ENCODE results near the gene CDK14. TPM values are rescaled to one million over a fixed set of nuclear protein-coding genes. Genes with fewer than 3 reads are reported as not detected.

The CDK14 gene
- total RNA-seq, 4 donors from 2014 or later, result 1.1 to 12.7 (median 5.8) TPM

- no peak for TF ChIP-seq POLR2A (IDR thresholded peaks at IDR 0.05)
- TF ChIP-seq, protein P1, sequence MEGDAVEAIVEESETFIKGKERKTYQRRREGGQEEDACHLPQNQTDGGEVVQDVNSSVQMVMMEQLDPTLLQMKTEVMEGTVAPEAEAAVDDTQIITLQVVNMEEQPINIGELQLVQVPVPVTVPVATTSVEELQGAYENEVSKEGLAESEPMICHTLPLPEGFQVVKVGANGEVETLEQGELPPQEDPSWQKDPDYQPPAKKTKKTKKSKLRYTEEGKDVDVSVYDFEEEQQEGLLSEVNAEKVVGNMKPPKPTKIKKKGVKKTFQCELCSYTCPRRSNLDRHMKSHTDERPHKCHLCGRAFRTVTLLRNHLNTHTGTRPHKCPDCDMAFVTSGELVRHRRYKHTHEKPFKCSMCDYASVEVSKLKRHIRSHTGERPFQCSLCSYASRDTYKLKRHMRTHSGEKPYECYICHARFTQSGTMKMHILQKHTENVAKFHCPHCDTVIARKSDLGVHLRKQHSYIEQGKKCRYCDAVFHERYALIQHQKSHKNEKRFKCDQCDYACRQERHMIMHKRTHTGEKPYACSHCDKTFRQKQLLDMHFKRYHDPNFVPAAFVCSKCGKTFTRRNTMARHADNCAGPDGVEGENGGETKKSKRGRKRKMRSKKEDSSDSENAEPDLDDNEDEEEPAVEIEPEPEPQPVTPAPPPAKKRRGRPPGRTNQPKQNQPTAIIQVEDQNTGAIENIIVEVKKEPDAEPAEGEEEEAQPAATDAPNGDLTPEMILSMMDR (IDR thresholded peaks at IDR 0.05), result no peak
- intact Hi-C loops (cut with DNase I; ENCODE audit: low total_unique reads), result no loop called here
- no peak overlapping the region for H3K4me3 ChIP-seq (ENCODE audit: low read depth, poor library complexity, severe bottlenecking)
- 40 to 46% methylated on average over 10 of the region's 10 CpGs for WGBS, 2 donors
- DNase-seq (ENCODE audit: low spot score in 2 of 2), result no peak
These were observed 1.6 kb downstream of the CDK14 start for GRCh38 chr7:90597563-90598253.

DNA sequence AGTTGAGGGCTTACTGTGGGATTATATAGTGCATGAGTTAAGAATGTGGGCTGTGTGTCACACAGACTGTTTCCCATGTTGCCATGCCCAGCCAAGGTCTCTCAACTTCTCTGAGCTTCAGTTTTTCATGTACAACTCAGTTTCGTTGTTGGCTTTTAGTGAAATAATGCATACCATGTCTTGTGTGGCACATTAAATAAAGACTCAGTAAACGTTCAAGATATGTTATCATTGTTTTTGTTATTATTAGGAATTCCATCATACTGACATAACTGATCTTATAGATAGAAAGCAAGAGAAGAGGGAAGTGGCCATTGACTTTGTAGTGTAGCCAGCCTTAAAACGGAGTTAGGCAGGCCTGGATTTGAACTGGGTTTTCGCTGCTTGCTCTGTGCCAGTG, 2.9 kb downstream of the CDK14 start:
- H3K4me3 ChIP-seq (ENCODE audit: low read depth, poor library complexity, severe bottlenecking), result no peak overlapping the region
- intact Hi-C loops (cut with DNase I; ENCODE audit: low total_unique reads), result no loop called here
- WGBS, 2 donors, result 78 to 82% methylated on average over 4 of the region's 4 CpGs
- TF ChIP-seq, protein P1 (IDR thresholded peaks at IDR 0.05), result no peak
- no peak for TF ChIP-seq POLR2A (IDR thresholded peaks at IDR 0.05)
- no peak for DNase-seq (ENCODE audit: low spot score in 2 of 2)

DNA sequence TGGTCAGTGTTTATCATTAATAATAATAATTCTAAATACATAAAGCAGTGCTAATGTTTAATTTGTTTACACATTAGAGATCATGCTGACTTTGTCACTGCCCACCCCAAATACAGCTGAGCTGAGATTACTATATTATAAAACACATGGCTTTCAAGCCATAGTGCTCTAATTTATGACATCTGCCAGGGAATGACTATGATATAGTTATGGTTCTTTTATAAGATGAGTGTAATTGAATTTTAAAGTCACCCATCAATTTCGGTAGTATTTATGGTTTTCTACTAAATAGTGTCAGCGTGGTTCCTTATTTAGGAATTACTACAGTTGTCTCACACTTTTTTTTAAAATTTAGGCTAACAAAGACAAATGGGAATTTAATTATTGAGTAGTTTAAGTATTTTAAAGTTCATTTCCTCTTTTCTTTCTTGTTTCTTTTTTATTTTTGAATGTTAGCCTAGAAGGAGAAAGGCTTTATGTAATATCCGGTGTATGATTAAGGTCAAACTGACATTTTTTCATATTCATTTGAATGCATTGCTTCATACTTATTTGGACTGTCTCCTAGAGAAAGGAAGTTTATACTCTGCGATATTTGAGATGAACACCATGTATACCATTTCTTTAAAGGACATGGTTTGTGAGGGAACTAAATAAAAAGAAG, 3.9 kb downstream of the CDK14 start:
- intact Hi-C loops (cut with DNase I; ENCODE audit: low total_unique reads), result no loop called here
- 65 to 67% methylated on average over 4 of the region's 4 CpGs for WGBS, 2 donors
- TF ChIP-seq POLR2A (IDR thresholded peaks at IDR 0.05), result no peak
- TF ChIP-seq, protein P1 (IDR thresholded peaks at IDR 0.05), result no peak
- no peak for DNase-seq (ENCODE audit: low spot score in 2 of 2)
- no peak overlapping the region for H3K4me3 ChIP-seq (ENCODE audit: low read depth, poor library complexity, severe bottlenecking)

- H3K4me3 ChIP-seq (ENCODE audit: low read depth, poor library complexity, severe bottlenecking), result no peak overlapping the region
- TF ChIP-seq, protein P1 (IDR thresholded peaks at IDR 0.05), result no peak
- TF ChIP-seq POLR2A (IDR thresholded peaks at IDR 0.05), result no peak
- WGBS, 2 donors, result 83 to 86% methylated on average over 1 of the region's 1 CpG
- intact Hi-C loops (cut with DNase I; ENCODE audit: low total_unique reads), result no loop called here
- no peak for DNase-seq (ENCODE audit: low spot score in 2 of 2)
These were observed 6.2 kb downstream of the CDK14 start for GRCh38 chr7:90602303-90602702.

DNA sequence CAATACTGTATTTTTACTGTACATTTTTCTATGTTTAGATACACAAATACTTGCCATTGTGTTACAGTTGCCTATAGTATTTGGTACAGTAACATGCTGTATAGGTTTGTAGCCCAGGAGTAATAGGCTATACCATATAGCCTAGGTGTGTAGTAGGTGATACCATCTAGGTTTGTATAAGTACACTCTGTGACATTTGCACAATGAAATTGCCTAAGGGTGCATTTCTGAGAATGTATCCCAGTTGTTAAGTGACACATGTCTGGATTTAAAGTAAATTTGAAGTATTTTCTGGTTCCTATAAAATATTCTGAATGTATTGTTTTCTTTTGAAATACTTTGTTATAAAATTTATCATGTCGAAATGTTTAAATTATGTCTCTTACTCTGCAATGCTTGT, 7.2 kb downstream of the CDK14 start:
- intact Hi-C loops (cut with DNase I; ENCODE audit: low total_unique reads), result no loop called here
- 78 to 79% methylated on average over 1 of the region's 1 CpG for WGBS, 2 donors
- DNase-seq (ENCODE audit: low spot score in 2 of 2), result no peak
- H3K4me3 ChIP-seq (ENCODE audit: low read depth, poor library complexity, severe bottlenecking), result no peak overlapping the region
- TF ChIP-seq POLR2A (IDR thresholded peaks at IDR 0.05), result no peak
- TF ChIP-seq, protein P1 (IDR thresholded peaks at IDR 0.05), result no peak
